Heart left ventricle (tissue), 13 donors: ENCODE measurements around the gene KDM8.

ENCODE experiments used
- CTCF ChIP-seq, 12 donors: fragments of 200-600 bp; sonication (generic) in 4 of 12; IDR thresholded peaks; one replicate each; pipeline versions ENCODE4 v1.5.0 to v1.8.0; 2018 to 2022; ENCODE audit warnings: antibody characterized with exemption in 12 of 12, mild to moderate bottlenecking in 5 of 12
- POLR2A ChIP-seq, 2 donors: fragments of 450-650 bp; IDR thresholded peaks; one replicate each; pipeline ENCODE4 v1.6.1; 2017; ENCODE audit warnings: antibody characterized with exemption in 2 of 2, mild to moderate bottlenecking in 2 of 2, moderate library complexity in 2 of 2
- donor health status: ischemic (EF 13 %, LVEDD 7.1; RV severe dilation, severe dysfunction).
- donor health status: DM: no; HTN: yes; CAD: no.
- donor health status: DM: no; HTN: no; CAD: no.
- donor health status: ischemic (EF 25% LVEDD 6.9; RV normal size, moderate dysfunction).
- donor health status: ischemic (EF 25% LVEDD 5.7; RV mildly dilated, moderate dysfunction).
- donor health status: ischemic (EF 35%, LVEDD 5.7; RV mildly dilated, moderate dysfunction).
- donor health status: nonischemic (EF 11% LVEDD 7.7; RV severe dilation, severe dysfunction).
- donor health status: DM: yes; HTN: yes; CAD: no.
- donor health status: PGD.
- donor health status: ischemic (EF 29% LVEDD 5.4; RV normal size, mild dysfunction).
- donor health status: nonischemic (EF 23%, LVEDD 6.1; RV moderate dilation, normal function).

GRCh38 chr16:27251541-27252205 lies 48.3 kb downstream of the KDM8 start:
- no peak for TF ChIP-seq CTCF (IDR thresholded peaks at IDR 0.05)
- no peak for TF ChIP-seq POLR2A (IDR thresholded peaks at IDR 0.05)
